Stomach (tissue), 9 donors: ENCODE measurements around the gene ATAD3B. TPM values are rescaled to one million over a fixed set of nuclear protein-coding genes. Genes with fewer than 3 reads are reported as not detected.

Source experiments
- DNase-seq, 2 donors: peaks; one replicate each; pipeline versions ENCODE4 v3.0.0 to v3.0.0-alpha.2; 2013 to 2019
- H3K27ac ChIP-seq, 5 donors: fragments of 200-600 bp in 4 of 5; sonication (generic) in 4 of 5; one replicate each; pipeline ENCODE4 v1.5.1; 2013 to 2019; ENCODE audit warnings: mild to moderate bottlenecking in 1 of 5, moderate library complexity in 1 of 5
- H3K27me3 ChIP-seq, 3 donors: fragments of 200-600 bp; sonication (generic); one replicate each; pipeline ENCODE4 v1.5.1; 2017 to 2019; ENCODE audit warnings: mixed run types in 1 of 3
- H3K36me3 ChIP-seq, 4 donors: fragments of 200-600 bp; sonication (generic); 1 replicate in 3 of 4; 2 replicates in 1 of 4; pipeline ENCODE4 v1.5.1; 2016 to 2019
- H3K4me1 ChIP-seq, 4 donors: fragments of 200-600 bp; sonication (generic); one replicate each; pipeline ENCODE4 v1.5.1; 2016 to 2019
- H3K4me3 ChIP-seq, 4 donors: fragments of 200-600 bp; sonication (generic) in 3 of 4; one replicate each; pipeline ENCODE4 v1.5.1; 2016 to 2019; ENCODE audit warnings: mild to moderate bottlenecking in 1 of 4
- H3K9me3 ChIP-seq, 4 donors: fragments of 200-600 bp; sonication (generic); one replicate each; pipeline ENCODE4 v1.5.1; 2016 to 2019
- CTCF ChIP-seq, 7 experiments: fragments of 450-650 bp in 4 of 7; fragments of 200-600 bp in 3 of 7; sonication (generic) in 3 of 7; IDR thresholded peaks; one replicate each; pipeline ENCODE4 v1.5.1; 2016 to 2019; ENCODE audit warnings: antibody characterized with exemption in 7 of 7, control low read depth in 2 of 7, mild to moderate bottlenecking in 1 of 7
- EP300 ChIP-seq: sonication (generic); formaldehyde crosslinking; IDR thresholded peaks from one replicate; pipeline ENCODE4 v1.6.1; 2017; ENCODE audit warnings: antibody characterized with exemption
- POLR2A ChIP-seq, 4 donors: fragments of 450-650 bp; IDR thresholded peaks; one replicate each; pipeline ENCODE4 v1.6.1; 2016; ENCODE audit warnings: antibody characterized with exemption in 4 of 4, control low read depth in 2 of 4, mild to moderate bottlenecking in 1 of 4, moderate library complexity in 1 of 4
- POLR2AphosphoS5 ChIP-seq, 3 donors: sonication (generic); formaldehyde crosslinking; IDR thresholded peaks; one replicate each; pipeline ENCODE4 v1.6.1; 2016; ENCODE audit warnings: antibody characterized with exemption in 3 of 3
- WGBS, 5 donors: extraction: QIAGEN DNeasy Blood & Tissue Kit in 3 of 5; methylation state at CpG; one replicate each; pipeline versions ENCODE4 v1.1.5 to v1.1.7; 2013 to 2018; 5-methylcytosine and 5-hydroxymethylcytosine counted together
- intact Hi-C: fragments of 100-400 bp; cut with DNase I; formaldehyde crosslinking; loops from one replicate; pipeline ENCODE4 v1.15.1; 2023; ENCODE audit warnings: low total_unique reads
- polyA plus RNA-seq, 3 donors: library from polyadenylated mRNA; stranded (reverse); fragments of 200-250 nt; gene quantifications; one replicate each; pipeline ENCODE4 v1.2.3, GENCODE V29; 2013
- total RNA-seq, 5 donors: library from RNA; depleted of rRNA; stranded (reverse); fragments of >200 nt; gene quantifications; one replicate each; pipeline versions ENCODE4 v1.1.0 to v1.2.3, GENCODE V29; 2014 to 2016
- donor health status: healthy with polysubstance abuse.
- donor health status: Bipolar disorder and iron deficiency.
- donor health status: healthy.

The ATAD3B gene
- total and polyA plus RNA-seq, 8 donors = 8.2 to 91.5 (median 21.1) TPM

- Histone ChIP-seq H3K4me3 (no peak overlapping the region), H3K9me3 (no peaks in the 10 kb centered on the region), H3K4me1 (peaks cover 6 to 46% (median 33%) of the 10 kb centered on the region in 4 donors), H3K27ac (no peak overlapping the region), H3K36me3 (peaks cover 15 to 45% (median 34%) of the 10 kb centered on the region in 4 donors), H3K27me3 (peaks cover 0 to 15% (median 5%) of the 10 kb centered on the region in 3 donors)
- TF ChIP-seq EP300 (no peak), CTCF (IDR thresholded peaks at IDR 0.05) (no peak), POLR2AphosphoS5 (IDR thresholded peaks at IDR 0.05) (no peak), POLR2A (IDR thresholded peaks at IDR 0.05) (no peak)
- intact Hi-C loops = no loop called here
- WGBS, 5 donors = 90 to 96% (median 93%) methylated on average over 7 to 10 of the region's 10 CpGs
- no peak for DNase-seq
Observed at GRCh38 chr1:1544544-1544943, 73.0 kb downstream of the ATAD3B start.

Other genes with a start within 250 kb of the ATAD3B start
- gene SDF4, start 239.8 kb upstream of the ATAD3B start, total RNA-seq = 100 to 1,000 TPM in 2 of 5 donors, 10 to 100 TPM in 3; 50.3 to 404 (median 65.3) TPM
- 10 to 100 TPM; 50.4 to 83.6 (median 61.9) TPM for gene SDF4, start 239.8 kb upstream of the ATAD3B start, polyA plus RNA-seq
- 10 to 100 TPM in 1 of 5 donors, 1 to 10 TPM in 3, not detected in 1; 1.8 to 13.8 (median 8.1) TPM for gene B3GALT6, start 239.5 kb upstream of the ATAD3B start, total RNA-seq
- 1 to 10 TPM; 3.7 to 9.7 (median 6.7) TPM for gene B3GALT6, start 239.5 kb upstream of the ATAD3B start, polyA plus RNA-seq
- 10 to 100 TPM in 2 of 5 donors, 1 to 10 TPM in 2, not detected in 1; 1.5 to 21.3 (median 6.4) TPM for gene C1QTNF12, start 225.0 kb upstream of the ATAD3B start, total RNA-seq
- gene C1QTNF12, start 225.0 kb upstream of the ATAD3B start, polyA plus RNA-seq = 1 to 10 TPM in 2 of 3 donors, not detected in 1; 1.6 to 3.2 TPM
- 100 to 1,000 TPM in 1 of 5 donors, 10 to 100 TPM in 4; 14.0 to 252 (median 48.3) TPM for gene UBE2J2, start 197.9 kb upstream of the ATAD3B start, total RNA-seq
- gene UBE2J2, start 197.9 kb upstream of the ATAD3B start, polyA plus RNA-seq = 10 to 100 TPM; 40.5 to 49.6 (median 44.8) TPM
- gene SCNN1D, start 191.3 kb upstream of the ATAD3B start, total RNA-seq = 1 to 10 TPM in 4 of 5 donors, under 1 TPM in 1; 0.43 to 7.6 (median 3.5) TPM
- 1 to 10 TPM; 4.7 to 6.1 (median 4.8) TPM for gene SCNN1D, start 191.3 kb upstream of the ATAD3B start, polyA plus RNA-seq
- gene ACAP3, start 163.8 kb upstream of the ATAD3B start, total RNA-seq = 100 to 1,000 TPM in 1 of 5 donors, 10 to 100 TPM in 4; 31.9 to 374 (median 77.0) TPM
- 10 to 100 TPM; 17.9 to 46.1 (median 43.0) TPM for gene ACAP3, start 163.8 kb upstream of the ATAD3B start, polyA plus RNA-seq
- 10 to 100 TPM in 3 of 5 donors, 1 to 10 TPM in 1, not detected in 1; 5.9 to 64.9 (median 51.4) TPM for gene PUSL1, start 163.2 kb upstream of the ATAD3B start, total RNA-seq
- 10 to 100 TPM; 15.2 to 25.5 (median 23.8) TPM for gene PUSL1, start 163.2 kb upstream of the ATAD3B start, polyA plus RNA-seq
- 100 to 1,000 TPM in 4 of 5 donors, 10 to 100 TPM in 1; 59.5 to 520 (median 192) TPM for gene INTS11, start 147.1 kb upstream of the ATAD3B start, total RNA-seq
- gene INTS11, start 147.1 kb upstream of the ATAD3B start, polyA plus RNA-seq = 100 to 1,000 TPM; 113 to 151 (median 134) TPM
- gene CPTP, start 147.0 kb upstream of the ATAD3B start, total RNA-seq = 100 to 1,000 TPM in 1 of 5 donors, 10 to 100 TPM in 2, 1 to 10 TPM in 2; 6.6 to 226 (median 12.3) TPM
- gene CPTP, start 147.0 kb upstream of the ATAD3B start, polyA plus RNA-seq = 10 to 100 TPM; 17.3 to 49.1 (median 28.4) TPM
- gene TAS1R3, start 140.5 kb upstream of the ATAD3B start, total RNA-seq = 10 to 100 TPM in 1 of 5 donors, under 1 TPM in 2, not detected in 2; 0.37 to 11.7 (median 0.43) TPM
- gene TAS1R3, start 140.5 kb upstream of the ATAD3B start, polyA plus RNA-seq = under 1 TPM in 2 of 3 donors, not detected in 1; 0.10 to 0.31 TPM
- 100 to 1,000 TPM in 3 of 5 donors, 10 to 100 TPM in 2; 41.3 to 229 (median 143) TPM for gene DVL1, start 122.3 kb upstream of the ATAD3B start, total RNA-seq
- gene DVL1, start 122.3 kb upstream of the ATAD3B start, polyA plus RNA-seq = 10 to 100 TPM; 47.4 to 80.4 (median 64.0) TPM
- gene MXRA8, start 113.2 kb upstream of the ATAD3B start, total RNA-seq = 100 to 1,000 TPM in 2 of 5 donors, 10 to 100 TPM in 3; 28.8 to 203 (median 65.6) TPM
- 10 to 100 TPM; 23.3 to 33.8 (median 23.6) TPM for gene MXRA8, start 113.2 kb upstream of the ATAD3B start, polyA plus RNA-seq
- gene AURKAIP1, start 96.6 kb upstream of the ATAD3B start, total RNA-seq = 100 to 1,000 TPM in 3 of 5 donors, 10 to 100 TPM in 2; 50.9 to 146 (median 104) TPM
- 100 to 1,000 TPM; 244 to 281 (median 259) TPM for gene AURKAIP1, start 96.6 kb upstream of the ATAD3B start, polyA plus RNA-seq
- 100 to 1,000 TPM; 265 to 739 (median 422) TPM for gene CCNL2, start 72.4 kb upstream of the ATAD3B start, total RNA-seq
- 100 to 1,000 TPM in 1 of 3 donors, 10 to 100 TPM in 2; 33.4 to 166 (median 34.7) TPM for gene CCNL2, start 72.4 kb upstream of the ATAD3B start, polyA plus RNA-seq
- gene MRPL20, start 64.5 kb upstream of the ATAD3B start, total RNA-seq = 100 to 1,000 TPM in 2 of 5 donors, 10 to 100 TPM in 3; 53.9 to 116 (median 82.9) TPM
- 100 to 1,000 TPM; 136 to 187 (median 150) TPM for gene MRPL20, start 64.5 kb upstream of the ATAD3B start, polyA plus RNA-seq
- 10 to 100 TPM in 1 of 5 donors, 1 to 10 TPM in 2, under 1 TPM in 1, not detected in 1; 0.89 to 13.6 (median 4.7) TPM for gene ANKRD65, start 50.5 kb upstream of the ATAD3B start, total RNA-seq
- gene ANKRD65, start 50.5 kb upstream of the ATAD3B start, polyA plus RNA-seq = 10 to 100 TPM in 2 of 3 donors, 1 to 10 TPM in 1; 8.7 to 13.5 (median 13.3) TPM
- 10 to 100 TPM; 11.4 to 37.7 (median 21.1) TPM for gene VWA1, start 36.1 kb upstream of the ATAD3B start, total RNA-seq
- 10 to 100 TPM in 2 of 3 donors, 1 to 10 TPM in 1; 7.6 to 64.8 (median 24.8) TPM for gene VWA1, start 36.1 kb upstream of the ATAD3B start, polyA plus RNA-seq
- gene ATAD3C, start 22.1 kb upstream of the ATAD3B start, total RNA-seq = 1 to 10 TPM in 2 of 5 donors, under 1 TPM in 1, not detected in 2; 0.55 to 5.2 (median 1.3) TPM
- gene ATAD3C, start 22.1 kb upstream of the ATAD3B start, polyA plus RNA-seq = 1 to 10 TPM in 1 of 3 donors, under 1 TPM in 2; 0.25 to 2.3 (median 0.92) TPM
- 10 to 100 TPM; 10.6 to 92.1 (median 22.5) TPM for gene ATAD3A, start 40.4 kb downstream of the ATAD3B start, total RNA-seq
- gene ATAD3A, start 40.4 kb downstream of the ATAD3B start, polyA plus RNA-seq = 10 to 100 TPM; 13.1 to 27.0 (median 14.9) TPM
- gene TMEM240, start 68.9 kb downstream of the ATAD3B start, total RNA-seq = 10 to 100 TPM in 1 of 5 donors, 1 to 10 TPM in 1, not detected in 3; 3.5 to 10.3 TPM
- gene TMEM240, start 68.9 kb downstream of the ATAD3B start, polyA plus RNA-seq = 1 to 10 TPM; 1.8 to 4.5 (median 2.8) TPM
- 100 to 1,000 TPM in 1 of 5 donors, 10 to 100 TPM in 4; 45.7 to 215 (median 85.9) TPM for gene SSU72, start 103.1 kb downstream of the ATAD3B start, total RNA-seq
- 100 to 1,000 TPM in 2 of 3 donors, 10 to 100 TPM in 1; 85.0 to 135 (median 108) TPM for gene SSU72, start 103.1 kb downstream of the ATAD3B start, polyA plus RNA-seq
- gene FNDC10, start 128.4 kb downstream of the ATAD3B start, total RNA-seq = 10 to 100 TPM in 1 of 5 donors, under 1 TPM in 1, not detected in 3; 0.29 to 20.0 TPM
- 1 to 10 TPM; 2.1 to 5.1 (median 4.0) TPM for gene FNDC10, start 128.4 kb downstream of the ATAD3B start, polyA plus RNA-seq
- gene MIB2, start 143.7 kb downstream of the ATAD3B start, total RNA-seq = 100 to 1,000 TPM in 3 of 5 donors, 10 to 100 TPM in 2; 21.5 to 871 (median 193) TPM
- 100 to 1,000 TPM; 124 to 139 (median 136) TPM for gene MIB2, start 143.7 kb downstream of the ATAD3B start, polyA plus RNA-seq
- 100 to 1,000 TPM in 1 of 5 donors, 10 to 100 TPM in 4; 15.1 to 111 (median 19.3) TPM for gene MMP23B, start 160.4 kb downstream of the ATAD3B start, total RNA-seq
- gene MMP23B, start 160.4 kb downstream of the ATAD3B start, polyA plus RNA-seq = 10 to 100 TPM in 2 of 3 donors, 1 to 10 TPM in 1; 5.5 to 16.2 (median 12.7) TPM
- gene CDK11B, start 187.2 kb downstream of the ATAD3B start, total RNA-seq = 10 to 100 TPM in 4 of 5 donors, 1 to 10 TPM in 1; 9.0 to 62.6 (median 29.3) TPM
- gene CDK11B, start 187.2 kb downstream of the ATAD3B start, polyA plus RNA-seq = 10 to 100 TPM; 21.6 to 37.4 (median 27.9) TPM
- 100 to 1,000 TPM in 1 of 5 donors, 10 to 100 TPM in 4; 16.9 to 105 (median 64.5) TPM for gene SLC35E2B, start 221.0 kb downstream of the ATAD3B start, total RNA-seq
- 10 to 100 TPM; 11.2 to 16.7 (median 11.3) TPM for gene SLC35E2B, start 221.0 kb downstream of the ATAD3B start, polyA plus RNA-seq